AG04449 (cell line): ENCODE data around the gene MDM2.

ENCODE experiments used
- CTCF ChIA-PET: fragments of 350-600 bp; formaldehyde crosslinking; extraction: SDS; loops from one replicate; lab custom pipeline; 2021; ENCODE audit warnings: antibody characterized with exemption; lab: Yijun Ruan, JAX
- POLR2A ChIA-PET: fragments of 400-600, 350-600 bp; formaldehyde crosslinking; extraction: SDS; loops from one replicate; lab custom pipeline; 2020; ENCODE audit warnings: antibody characterized with exemption, inconsistent platforms; lab: Yijun Ruan, JAX
- DNase-seq: peaks from one replicate; pipeline ENCODE4 v3.0.0-alpha.2; 2010; ENCODE audit warnings: low read depth, low spot score
- H3K4me3 ChIP-seq: 2 replicates; pipeline ENCODE4 v1.5.1; 2011; ENCODE audit warnings: low read depth, mild to moderate bottlenecking, control low read depth, low read length
- TF ChIP-seq, protein P1 (sequence below): IDR thresholded peaks from one replicate; pipeline ENCODE4 v1.5.1; 2011; ENCODE audit warnings: mild to moderate bottlenecking, moderate library complexity, low read length, control low read depth, inconsistent platforms; ENCODE audit not compliant: insufficient read depth; ENCODE audit errors: missing control alignments

The MDM2 gene

GRCh38 chr12:68788554-68789143 is 19.3 kb upstream of the MDM2 start:
- ChIA-PET CTCF (no interaction called here), POLR2A (interaction anchor here (1.4 kb wide), 1 partner anchor 20 kb away, joined by 5 read pairs; the partner anchor contains the start of gene MDM2)
- H3K4me3 ChIP-seq, result no peak overlapping the region
- TF ChIP-seq, protein P1, sequence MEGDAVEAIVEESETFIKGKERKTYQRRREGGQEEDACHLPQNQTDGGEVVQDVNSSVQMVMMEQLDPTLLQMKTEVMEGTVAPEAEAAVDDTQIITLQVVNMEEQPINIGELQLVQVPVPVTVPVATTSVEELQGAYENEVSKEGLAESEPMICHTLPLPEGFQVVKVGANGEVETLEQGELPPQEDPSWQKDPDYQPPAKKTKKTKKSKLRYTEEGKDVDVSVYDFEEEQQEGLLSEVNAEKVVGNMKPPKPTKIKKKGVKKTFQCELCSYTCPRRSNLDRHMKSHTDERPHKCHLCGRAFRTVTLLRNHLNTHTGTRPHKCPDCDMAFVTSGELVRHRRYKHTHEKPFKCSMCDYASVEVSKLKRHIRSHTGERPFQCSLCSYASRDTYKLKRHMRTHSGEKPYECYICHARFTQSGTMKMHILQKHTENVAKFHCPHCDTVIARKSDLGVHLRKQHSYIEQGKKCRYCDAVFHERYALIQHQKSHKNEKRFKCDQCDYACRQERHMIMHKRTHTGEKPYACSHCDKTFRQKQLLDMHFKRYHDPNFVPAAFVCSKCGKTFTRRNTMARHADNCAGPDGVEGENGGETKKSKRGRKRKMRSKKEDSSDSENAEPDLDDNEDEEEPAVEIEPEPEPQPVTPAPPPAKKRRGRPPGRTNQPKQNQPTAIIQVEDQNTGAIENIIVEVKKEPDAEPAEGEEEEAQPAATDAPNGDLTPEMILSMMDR, result no peak
- DNase-seq, result no peak

- ChIA-PET POLR2A (no interaction called here), CTCF (interaction anchor here (1.4 kb wide), 1 partner anchor 7 kb away, joined by 4 read pairs; no protein-coding TSS in a partner anchor)
- TF ChIP-seq, protein P1, result no peak
- DNase-seq, result no peak
- H3K4me3 ChIP-seq, result no peak overlapping the region
These were observed 18.7 kb upstream of the MDM2 start for GRCh38 chr12:68789144-68789878.

DNA sequence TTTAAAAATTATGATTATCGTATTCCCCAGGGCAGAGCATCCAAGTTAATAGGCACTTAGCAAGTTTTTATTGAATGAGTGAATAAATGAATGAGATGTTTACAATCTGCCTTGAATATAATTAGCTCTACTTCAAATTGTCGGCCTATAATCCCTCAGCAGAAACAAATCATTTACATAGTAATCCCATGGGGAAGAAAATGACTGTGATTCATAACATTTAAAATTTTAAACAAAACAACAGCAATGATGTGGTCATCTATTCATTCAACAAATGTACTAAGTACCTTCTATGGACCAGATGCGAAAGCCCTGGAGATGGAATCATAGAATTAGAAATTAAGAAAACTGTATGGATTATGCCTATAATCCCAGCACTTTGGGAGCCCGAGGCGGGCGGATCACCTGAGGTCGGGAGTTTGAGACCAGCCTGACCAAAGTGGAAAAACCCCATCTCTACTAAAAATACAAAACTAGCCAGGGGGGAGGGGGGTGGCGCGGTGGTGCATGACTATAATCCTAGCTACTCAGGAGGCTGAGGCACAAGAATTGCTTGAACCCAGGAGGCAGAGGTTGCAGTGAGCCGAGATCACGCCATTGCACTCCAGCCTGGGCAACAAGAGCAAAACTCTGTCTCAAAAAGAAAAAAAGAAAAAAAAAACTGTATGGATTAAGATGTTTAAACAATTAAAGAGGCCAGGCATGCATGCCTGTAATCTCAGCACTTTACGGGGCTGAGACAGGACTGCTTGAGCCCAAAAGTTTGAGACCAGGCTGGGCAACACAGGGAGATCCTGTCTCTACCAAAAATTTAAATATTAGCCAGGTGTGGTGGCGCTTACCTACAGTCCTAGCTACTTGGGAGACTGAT is 17.7 kb upstream of the MDM2 start:
- TF ChIP-seq, protein P1, result no peak
- DNase-seq, result no peak
- no peak overlapping the region for H3K4me3 ChIP-seq
- POLR2A ChIA-PET, result no interaction called here
- CTCF ChIA-PET, result interaction anchor here (1.4 kb wide), 1 partner anchor 8 kb away, joined by 4 read pairs; no protein-coding TSS in a partner anchor

DNA sequence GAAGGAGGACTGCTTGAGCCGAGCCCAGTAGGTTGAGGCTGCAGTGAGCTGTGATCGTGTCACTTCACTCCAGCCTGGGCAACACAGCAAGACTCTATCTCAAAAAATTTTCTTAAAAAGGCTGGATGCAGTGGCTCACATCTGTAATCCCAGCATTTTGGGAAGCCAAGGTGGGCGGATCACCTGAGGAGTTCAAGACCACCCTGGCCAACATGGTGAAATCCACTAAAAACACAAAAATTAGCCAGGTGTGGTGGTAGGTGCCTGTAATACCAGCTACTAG is 17.1 kb upstream of the MDM2 start:
- H3K4me3 ChIP-seq, result no peak overlapping the region
- DNase-seq, result no peak
- TF ChIP-seq, protein P1, result no peak
- CTCF ChIA-PET, result interaction anchor here (1.4 kb wide), 1 partner anchor 9 kb away, joined by 4 read pairs; no protein-coding TSS in a partner anchor
- POLR2A ChIA-PET, result no interaction called here

GRCh38 chr12:68791897-68792481 is 16.0 kb upstream of the MDM2 start:
- DNase-seq, result no peak
- TF ChIP-seq, protein P1, result no peak
- H3K4me3 ChIP-seq, result no peak overlapping the region
- POLR2A ChIA-PET, result no interaction called here
- CTCF ChIA-PET, result no interaction called here
